Sigmoid colon (tissue), 4 donors: Measurements from ENCODE around the gene UNC5C.

Source experiments
- EP300 ChIP-seq, 4 donors: sonication (generic); formaldehyde crosslinking; IDR thresholded peaks; one replicate each; pipeline ENCODE4 v1.6.1; 2017; ENCODE audit warnings: antibody characterized with exemption in 4 of 4
- POLR2A ChIP-seq, 2 donors: fragments of 450-650 bp; IDR thresholded peaks; one replicate each; pipeline ENCODE4 v1.6.1; 2016; ENCODE audit warnings: antibody characterized with exemption in 2 of 2, mild to moderate bottlenecking in 2 of 2, moderate library complexity in 2 of 2
- POLR2AphosphoS5 ChIP-seq, 4 donors: sonication (generic); formaldehyde crosslinking; IDR thresholded peaks; one replicate each; pipeline ENCODE4 v1.6.1; 2017; ENCODE audit warnings: antibody characterized with exemption in 4 of 4
- TF ChIP-seq, protein P1 (sequence below), 4 experiments: fragments of 450-650 bp in 3 of 4; fragments of 200-600 bp in 1 of 4; IDR thresholded peaks; one replicate each; pipeline ENCODE4 v1.5.1; 2016 to 2019; ENCODE audit warnings: antibody characterized with exemption in 4 of 4, mild to moderate bottlenecking in 3 of 4, moderate library complexity in 2 of 4

GRCh38 chr4:95499291-95499696, 49.5 kb downstream of the UNC5C start:
- TF ChIP-seq, protein P1, sequence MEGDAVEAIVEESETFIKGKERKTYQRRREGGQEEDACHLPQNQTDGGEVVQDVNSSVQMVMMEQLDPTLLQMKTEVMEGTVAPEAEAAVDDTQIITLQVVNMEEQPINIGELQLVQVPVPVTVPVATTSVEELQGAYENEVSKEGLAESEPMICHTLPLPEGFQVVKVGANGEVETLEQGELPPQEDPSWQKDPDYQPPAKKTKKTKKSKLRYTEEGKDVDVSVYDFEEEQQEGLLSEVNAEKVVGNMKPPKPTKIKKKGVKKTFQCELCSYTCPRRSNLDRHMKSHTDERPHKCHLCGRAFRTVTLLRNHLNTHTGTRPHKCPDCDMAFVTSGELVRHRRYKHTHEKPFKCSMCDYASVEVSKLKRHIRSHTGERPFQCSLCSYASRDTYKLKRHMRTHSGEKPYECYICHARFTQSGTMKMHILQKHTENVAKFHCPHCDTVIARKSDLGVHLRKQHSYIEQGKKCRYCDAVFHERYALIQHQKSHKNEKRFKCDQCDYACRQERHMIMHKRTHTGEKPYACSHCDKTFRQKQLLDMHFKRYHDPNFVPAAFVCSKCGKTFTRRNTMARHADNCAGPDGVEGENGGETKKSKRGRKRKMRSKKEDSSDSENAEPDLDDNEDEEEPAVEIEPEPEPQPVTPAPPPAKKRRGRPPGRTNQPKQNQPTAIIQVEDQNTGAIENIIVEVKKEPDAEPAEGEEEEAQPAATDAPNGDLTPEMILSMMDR (IDR thresholded peaks at IDR 0.05): no peak
- TF ChIP-seq POLR2A (IDR thresholded peaks at IDR 0.05) (no peak), POLR2AphosphoS5 (IDR thresholded peaks at IDR 0.05) (no peak), EP300 (IDR thresholded peaks at IDR 0.05) (no peak)
